HG03159 (cell line): ENCODE data around the gene UCK1.
"Not testable (repeated sequence)": the region's sequence is repeated elsewhere in the genome, so short reads cannot be mapped to it uniquely, and the experiment has no call there.

Experiments
- ATAC-seq: cut with Tn5 transposase; IDR thresholded peaks from one replicate; pipeline ENCODE4 v1.9.1; 2021; ENCODE audit warnings: mild to moderate bottlenecking, moderate library complexity; ENCODE audit not compliant: unreplicated experiment

UCK1 gene

GRCh38 chr9:131554087-131554842 is 23.2 kb upstream of the UCK1 start:
- ATAC-seq, result no peak

GRCh38 chr9:131552030-131552429 is 21.0 kb upstream of the UCK1 start:
- no peak for ATAC-seq

GRCh38 chr9:131550465-131550864 is 19.4 kb upstream of the UCK1 start:
- ATAC-seq, result not testable (repeated sequence)

DNA sequence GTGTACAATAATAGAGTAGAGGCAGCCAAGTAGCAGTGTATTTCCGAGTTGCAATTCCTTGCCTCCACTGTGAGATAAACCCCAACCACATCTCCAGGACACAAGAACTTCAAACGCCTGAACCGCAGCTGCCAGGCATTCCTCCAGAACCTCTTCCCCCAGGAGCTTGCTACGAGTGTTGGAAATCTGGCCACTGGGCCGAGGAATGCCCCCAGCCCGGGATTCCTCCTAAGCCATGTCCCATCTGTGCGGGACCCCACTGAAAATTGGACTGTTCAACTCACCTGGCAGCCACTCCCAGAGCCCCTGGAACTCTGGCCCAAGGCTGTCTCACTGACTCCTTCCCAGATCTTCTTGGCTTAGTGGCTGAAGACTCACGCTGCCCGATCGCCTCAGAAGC is 18.1 kb upstream of the UCK1 start:
- ATAC-seq, result not testable (repeated sequence)

GRCh38 chr9:131546336-131547084 is 15.4 kb upstream of the UCK1 start:
- ATAC-seq, result no peak

DNA sequence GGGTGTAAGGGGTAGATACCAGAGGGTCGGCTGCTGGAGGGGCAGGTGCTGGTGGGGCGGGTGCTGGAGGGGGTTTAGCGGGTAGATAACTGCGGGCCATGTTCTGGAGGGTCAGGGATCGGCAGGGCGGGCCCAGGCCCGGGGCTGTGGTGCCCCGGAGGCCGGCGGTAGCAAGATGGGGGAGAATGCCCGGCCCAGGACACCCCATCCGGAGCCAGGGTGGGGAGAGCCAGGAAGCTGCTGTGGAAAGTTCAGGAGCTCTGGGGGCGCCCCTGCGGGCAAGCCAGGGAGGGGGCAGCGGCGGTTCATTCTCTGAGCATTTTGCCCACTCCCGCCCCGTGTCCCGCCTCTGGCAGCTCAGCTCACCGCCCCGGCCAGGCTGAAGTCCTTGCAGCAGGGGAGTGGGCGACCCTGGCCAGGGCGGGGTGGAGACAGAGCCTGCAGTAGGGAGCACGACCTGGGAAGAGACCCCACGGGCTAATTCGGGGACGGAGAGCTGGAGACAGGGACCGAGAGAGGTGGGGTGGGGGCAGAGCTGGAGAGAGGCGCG is 14.8 kb upstream of the UCK1 start:
- ATAC-seq, result no peak

DNA sequence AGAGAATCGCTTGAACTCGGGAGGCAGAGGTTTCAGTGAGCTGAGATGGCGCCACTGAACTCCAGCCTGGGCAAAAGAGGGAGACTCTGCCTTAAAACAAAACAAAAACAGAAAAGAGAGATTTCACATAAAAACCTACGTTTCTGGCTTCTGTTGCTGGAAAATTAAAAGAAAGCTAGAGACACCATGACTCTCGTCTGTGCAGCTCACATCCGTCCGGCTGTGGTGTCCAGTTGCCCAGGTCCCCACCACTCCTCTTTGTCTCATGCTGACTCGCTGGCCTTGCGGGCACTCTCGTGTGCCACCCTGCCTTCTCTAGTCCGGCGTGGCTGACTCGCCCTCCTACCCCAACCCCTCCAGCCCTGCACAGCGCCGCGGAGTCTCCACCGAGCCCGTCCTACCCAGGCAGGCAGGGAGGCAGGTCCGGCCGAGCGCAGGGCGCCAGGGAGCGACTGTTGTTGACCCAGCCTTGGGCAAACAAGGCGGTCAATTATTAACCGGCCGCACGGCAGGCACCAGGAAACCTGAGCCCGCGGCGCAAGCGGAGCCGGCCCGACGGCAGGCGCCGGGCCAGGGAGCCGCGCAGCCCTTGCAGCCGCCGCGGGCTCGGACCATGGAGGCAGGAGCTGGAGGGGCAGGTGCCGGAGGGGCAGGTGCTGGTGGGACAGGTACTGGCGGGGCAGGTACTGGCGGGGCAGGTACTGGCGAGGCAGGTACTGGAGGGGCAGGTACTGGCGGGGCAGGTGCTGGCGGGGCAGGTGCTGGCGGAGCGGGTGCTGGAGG is 14.1 kb upstream of the UCK1 start, which contains the start of gene PRRT1B:
PRRT1B (plus strand) TSS at position 521 of the 783 bp plus-strand sequence; CDS start at position 614, 93 bp downstream.
- no peak for ATAC-seq

- ATAC-seq, result no peak
Measured at GRCh38 chr9:131543141-131543540, 12.1 kb upstream of the UCK1 start.

GRCh38 chr9:131539223-131539923 is 8.3 kb upstream of the UCK1 start:
- no peak for ATAC-seq

GRCh38 chr9:131537946-131538345 is 6.9 kb upstream of the UCK1 start:
- no peak for ATAC-seq

DNA sequence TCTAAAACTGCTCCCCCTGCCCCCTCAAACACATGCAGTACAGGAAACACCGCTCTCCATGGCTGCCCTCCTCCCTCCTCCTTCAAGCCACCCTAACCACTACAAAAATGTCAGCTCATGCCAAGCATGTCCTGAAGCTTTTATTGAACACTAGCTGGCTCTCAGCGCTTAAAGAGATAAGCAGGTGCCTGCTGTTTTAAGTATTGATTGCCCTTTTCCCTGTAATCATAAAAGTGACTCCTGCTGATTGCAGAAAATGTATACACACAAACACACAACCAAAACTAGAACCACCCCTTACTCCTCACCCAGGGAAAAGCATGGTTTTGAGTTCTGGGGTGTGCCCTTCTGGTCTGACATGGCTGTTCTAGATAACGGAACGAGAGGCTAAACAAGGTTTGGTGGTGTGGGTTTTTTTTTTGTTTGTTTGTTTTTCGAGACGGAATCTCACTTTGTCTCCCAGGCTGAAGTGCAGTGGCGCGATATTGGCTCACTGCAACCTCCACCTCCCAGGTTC is 3.7 kb upstream of the UCK1 start:
- no peak for ATAC-seq

DNA sequence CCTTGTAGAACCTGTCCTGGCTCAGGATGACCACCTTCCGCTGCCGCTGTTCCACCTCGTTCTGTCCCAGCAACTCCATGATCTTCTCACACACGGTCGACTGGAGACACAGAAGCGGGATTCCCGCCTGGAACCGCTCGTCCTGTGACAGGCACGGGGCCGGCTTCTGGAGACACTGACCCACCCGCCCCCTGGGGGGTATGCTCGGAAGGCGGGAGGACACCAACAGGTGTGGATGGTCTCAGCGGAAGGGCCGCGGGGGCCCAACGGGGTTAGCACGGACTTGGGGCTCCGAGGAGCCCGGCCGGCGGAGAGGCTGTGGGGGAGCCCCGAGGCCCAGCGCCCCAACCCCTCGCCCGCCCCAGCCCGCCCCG is 530 bp downstream of the UCK1 start:
- ATAC-seq, result peak; percentile 15

DNA sequence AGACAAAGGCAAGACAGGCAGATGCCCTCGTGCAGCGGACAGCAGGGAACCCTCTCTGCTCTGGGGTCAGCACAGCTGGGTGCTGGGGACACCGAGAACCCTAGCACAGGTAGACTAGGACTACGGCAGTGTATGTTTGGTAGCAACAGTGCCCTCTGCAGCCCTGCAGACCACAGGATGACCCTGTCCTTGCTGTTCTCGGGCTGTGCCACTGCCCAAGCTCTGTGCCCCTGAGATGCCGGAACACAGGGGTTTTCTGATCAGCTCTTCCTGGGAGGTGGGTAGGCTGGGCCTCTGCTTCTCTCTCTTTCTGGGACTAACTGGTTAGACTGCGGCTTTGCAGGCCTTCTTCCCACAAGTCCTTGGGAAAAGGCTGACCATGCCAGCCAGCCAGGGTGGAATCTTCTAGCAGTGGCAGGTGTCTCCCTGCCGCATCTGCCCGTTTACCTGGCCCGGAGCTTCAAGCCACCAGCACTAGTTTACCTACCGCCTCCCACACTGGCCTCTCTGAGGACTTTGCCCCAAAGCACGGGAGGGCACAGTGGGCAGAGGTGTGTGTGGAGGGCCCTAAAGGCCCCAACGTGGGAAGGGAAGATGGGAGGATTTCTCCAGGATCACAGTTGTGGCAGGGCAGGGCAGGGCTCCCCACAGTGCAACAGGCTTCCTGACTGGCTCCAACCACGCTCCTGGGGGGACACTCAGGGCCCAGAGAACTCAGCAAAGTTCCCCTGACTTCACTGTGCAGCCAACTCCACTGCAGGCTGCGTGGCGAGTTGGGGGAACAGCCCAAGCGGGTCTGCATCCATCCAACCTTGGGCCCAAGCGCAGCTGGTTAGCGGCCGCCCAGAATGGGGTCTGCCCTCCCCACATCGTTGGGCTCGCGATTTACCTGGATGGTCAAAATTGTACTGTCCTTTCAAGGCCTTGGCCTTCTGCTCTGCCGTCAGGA is 1.2 kb downstream of the UCK1 start:
- ATAC-seq, result no peak

GRCh38 chr9:131528886-131529505 is 2.1 kb downstream of the UCK1 start:
- ATAC-seq, result no peak

DNA sequence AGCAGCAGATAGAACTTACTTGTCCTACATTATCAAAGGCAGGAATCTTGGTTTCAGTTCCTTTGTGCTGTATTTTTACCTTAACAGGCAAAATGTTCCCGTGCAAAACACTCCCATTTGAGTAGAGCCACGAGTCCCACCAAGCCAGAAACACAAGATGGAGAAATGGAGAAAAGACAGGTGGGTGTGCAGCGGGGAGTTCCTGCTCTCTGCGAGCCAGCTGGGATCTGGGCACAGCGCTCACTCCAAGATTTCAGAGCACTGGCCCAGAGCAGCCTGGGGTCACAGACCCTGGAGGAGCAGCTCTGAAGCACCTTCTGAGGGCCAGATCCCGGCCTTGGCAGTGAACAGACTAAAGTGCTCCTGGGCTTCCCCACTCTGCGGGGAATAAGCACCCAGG is 2.9 kb downstream of the UCK1 start:
- ATAC-seq, result no peak

GRCh38 chr9:131525643-131526565 is 5.2 kb downstream of the UCK1 start:
- ATAC-seq, result no peak

GRCh38 chr9:131524665-131525315 is 6.3 kb downstream of the UCK1 start:
- ATAC-seq, result no peak
